Gastroesophageal sphincter (tissue), 4 donors: ENCODE data around the gene ADIRF. TPM values are rescaled to one million over a fixed set of nuclear protein-coding genes. Genes with fewer than 3 reads are reported as not detected.
A peak's percentile ranks its signal among the peaks of the same experiment; 100 is the strongest.
"Not testable (repeated sequence)": the region's sequence is repeated elsewhere in the genome, so short reads cannot be mapped to it uniquely, and the experiment has no call there.

Experiments
- ATAC-seq: fragments of 150-250 bp; one replicate; pipeline ENCODE4 v1.9.1; 2016; ENCODE audit warnings: mild to moderate bottlenecking, moderate library complexity
- H3K27ac ChIP-seq, 4 donors: fragments of 200-600 bp; sonication (generic) in 3 of 4; 1 replicate in 3 of 4; 2 replicates in 1 of 4; pipeline ENCODE4 v1.5.1; 2016 to 2019
- H3K27me3 ChIP-seq: fragments of 200-600 bp; sonication (generic); one replicate; pipeline ENCODE4 v1.5.1; 2019
- H3K36me3 ChIP-seq, 2 donors: fragments of 200-600 bp; sonication (generic); one replicate each; pipeline ENCODE4 v1.5.1; 2019; ENCODE audit warnings: control low read depth in 1 of 2
- H3K4me1 ChIP-seq, 3 donors: fragments of 200-600 bp; sonication (generic); 1 replicate in 2 of 3; 2 replicates in 1 of 3; pipeline ENCODE4 v1.5.1; 2016 to 2019; ENCODE audit warnings: control low read depth in 2 of 3
- H3K4me3 ChIP-seq, 2 donors: fragments of 200-600 bp; sonication (generic); one replicate each; pipeline ENCODE4 v1.5.1; 2019; ENCODE audit warnings: mild to moderate bottlenecking in 1 of 2, moderate library complexity in 1 of 2
- H3K9me3 ChIP-seq, 3 donors: fragments of 200-600 bp; sonication (generic); one replicate each; pipeline ENCODE4 v1.5.1; 2017 to 2019; ENCODE audit warnings: control low read depth in 2 of 3
- EP300 ChIP-seq: sonication (generic); formaldehyde crosslinking; IDR thresholded peaks from one replicate; pipeline ENCODE4 v1.6.1; 2017; ENCODE audit warnings: antibody characterized with exemption, mild to moderate bottlenecking
- POLR2A ChIP-seq, 2 donors: fragments of 450-650 bp; IDR thresholded peaks; one replicate each; pipeline ENCODE4 v1.6.1; 2017; ENCODE audit warnings: antibody characterized with exemption in 2 of 2, mild to moderate bottlenecking in 2 of 2, moderate library complexity in 1 of 2
- POLR2AphosphoS5 ChIP-seq: sonication (generic); formaldehyde crosslinking; IDR thresholded peaks from one replicate; pipeline ENCODE4 v1.6.1; 2017; ENCODE audit warnings: antibody characterized with exemption
- WGBS, 2 donors: methylation state at CpG; one replicate each; pipeline ENCODE4 v1.1.5; 2018; ENCODE audit warnings: low coverage in 1 of 2; 5-methylcytosine and 5-hydroxymethylcytosine counted together
- total RNA-seq, 4 donors: library from RNA; depleted of rRNA; stranded (reverse); fragments of >200 nt; gene quantifications; one replicate each; pipeline ENCODE4 v1.1.0, GENCODE V29; 2016
- TF ChIP-seq, protein P1 (sequence below), 4 experiments: fragments of 200-600 bp in 2 of 4; fragments of 450-650 bp in 2 of 4; sonication (generic) in 1 of 4; IDR thresholded peaks; one replicate each; pipeline ENCODE4 v1.5.1; 2017 to 2019; ENCODE audit warnings: antibody characterized with exemption in 4 of 4, mild to moderate bottlenecking in 2 of 4, moderate library complexity in 2 of 4

ADIRF gene
- total RNA-seq, 4 donors from 2014 or later, result 36.5 to 408 (median 149) TPM

- Histone ChIP-seq H3K36me3 (peaks cover 0 to 22% of the 10 kb centered on the region in 2 donors), H3K27ac (no peak overlapping the region), H3K4me1 (peaks cover 0 to 45% (median 4%) of the 10 kb centered on the region in 3 donors), H3K4me3 (no peak overlapping the region), H3K9me3 (no peaks in the 10 kb centered on the region), H3K27me3 (peaks cover 4% of the 10 kb centered on the region)
- ATAC-seq, result no peak
- WGBS, 2 donors, result 69 to 82% methylated on average over 2 to 5 of the region's 13 CpGs
- no peak for TF ChIP-seq POLR2AphosphoS5
- TF ChIP-seq EP300, result no peak
- TF ChIP-seq, protein P1, sequence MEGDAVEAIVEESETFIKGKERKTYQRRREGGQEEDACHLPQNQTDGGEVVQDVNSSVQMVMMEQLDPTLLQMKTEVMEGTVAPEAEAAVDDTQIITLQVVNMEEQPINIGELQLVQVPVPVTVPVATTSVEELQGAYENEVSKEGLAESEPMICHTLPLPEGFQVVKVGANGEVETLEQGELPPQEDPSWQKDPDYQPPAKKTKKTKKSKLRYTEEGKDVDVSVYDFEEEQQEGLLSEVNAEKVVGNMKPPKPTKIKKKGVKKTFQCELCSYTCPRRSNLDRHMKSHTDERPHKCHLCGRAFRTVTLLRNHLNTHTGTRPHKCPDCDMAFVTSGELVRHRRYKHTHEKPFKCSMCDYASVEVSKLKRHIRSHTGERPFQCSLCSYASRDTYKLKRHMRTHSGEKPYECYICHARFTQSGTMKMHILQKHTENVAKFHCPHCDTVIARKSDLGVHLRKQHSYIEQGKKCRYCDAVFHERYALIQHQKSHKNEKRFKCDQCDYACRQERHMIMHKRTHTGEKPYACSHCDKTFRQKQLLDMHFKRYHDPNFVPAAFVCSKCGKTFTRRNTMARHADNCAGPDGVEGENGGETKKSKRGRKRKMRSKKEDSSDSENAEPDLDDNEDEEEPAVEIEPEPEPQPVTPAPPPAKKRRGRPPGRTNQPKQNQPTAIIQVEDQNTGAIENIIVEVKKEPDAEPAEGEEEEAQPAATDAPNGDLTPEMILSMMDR (IDR thresholded peaks at IDR 0.05), result no peak
- no peak for TF ChIP-seq POLR2A (IDR thresholded peaks at IDR 0.05)
Observed at GRCh38 chr10:86946213-86947155, 21.8 kb upstream of the ADIRF start.

DNA sequence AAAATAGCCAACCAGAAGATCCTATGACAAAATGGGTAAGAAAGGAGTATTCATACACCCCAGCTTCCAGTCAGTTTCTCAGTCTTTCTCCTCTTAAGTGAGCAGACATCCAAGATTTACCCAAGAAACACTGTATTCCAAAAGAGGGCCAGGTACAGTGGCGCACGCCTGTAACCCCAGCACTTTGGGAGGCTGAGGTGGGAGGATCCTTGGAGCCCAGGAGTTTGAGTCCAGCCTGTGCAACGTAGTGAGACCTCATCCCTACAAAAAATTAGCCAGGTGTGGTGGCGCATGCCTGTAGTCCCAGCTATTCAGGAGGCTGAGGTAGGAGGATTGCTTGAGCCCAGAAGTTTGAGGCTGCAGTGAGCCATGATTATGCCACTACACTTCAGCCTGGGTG lies 20.5 kb upstream of the ADIRF start:
- WGBS, 2 donors, result 94% methylated on average over 3 of the region's 4 CpGs; no CpG with 5 or more reads in 1 of the 2 donors
- not testable (repeated sequence) for H3K9me3 ChIP-seq, ATAC-seq, H3K27ac ChIP-seq, H3K4me3 ChIP-seq, H3K27me3 ChIP-seq
- peaks cover 0 to 37% (median 4%) of the 10 kb centered on the region in 3 donors for H3K4me1 ChIP-seq
- H3K36me3 ChIP-seq, result peaks cover 0 to 18% of the 10 kb centered on the region in 2 donors

DNA sequence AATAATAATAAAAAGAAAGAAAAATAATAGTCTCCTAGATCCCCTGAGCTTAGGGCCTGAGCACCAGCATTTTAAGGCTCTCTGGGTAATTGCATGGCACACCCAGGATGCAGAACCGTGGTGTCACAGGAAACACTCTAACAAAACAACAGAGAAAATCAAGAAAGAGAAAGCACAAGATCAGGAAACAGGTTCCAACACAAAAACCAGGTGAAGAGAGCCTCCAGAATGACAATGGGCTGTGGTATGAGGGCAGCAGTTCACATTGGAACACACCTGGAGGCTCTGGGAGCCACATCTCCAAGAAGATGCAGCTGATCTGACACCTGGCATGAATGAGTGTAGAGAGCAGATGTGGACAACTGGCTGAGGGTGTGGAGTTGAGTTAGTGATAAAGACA lies 17.9 kb upstream of the ADIRF start:
- H3K27ac ChIP-seq, result no peak overlapping the region

DNA sequence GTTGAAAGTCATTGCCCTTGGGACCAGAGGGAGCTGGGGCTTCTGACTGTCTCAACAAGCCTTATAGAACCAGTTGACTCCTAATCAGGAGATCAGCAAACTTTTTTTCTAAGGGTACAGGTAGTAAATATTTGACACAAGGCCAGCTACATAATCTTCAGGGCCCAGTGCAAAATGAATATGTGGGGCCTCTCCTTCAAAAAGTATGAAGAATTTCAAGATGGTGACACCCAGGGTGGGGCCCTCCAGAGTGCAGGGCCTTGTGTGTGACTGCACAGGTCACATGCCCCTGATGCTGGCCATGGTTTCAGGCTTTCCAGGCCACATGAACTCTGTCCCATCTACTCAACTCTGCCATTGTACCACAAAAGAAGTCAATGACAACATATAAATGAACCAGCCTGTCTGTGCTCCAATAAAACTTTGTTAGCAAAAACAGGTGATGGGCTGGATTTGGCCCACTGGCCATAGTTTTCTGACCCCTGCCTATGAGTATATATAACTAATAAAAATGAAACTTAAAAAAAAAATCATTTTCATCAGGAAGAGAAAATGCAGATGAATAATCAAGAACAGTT lies 17.0 kb upstream of the ADIRF start:
- Histone ChIP-seq H3K27me3 (no peaks in the 10 kb centered on the region), H3K36me3 (no peaks in the 10 kb centered on the region), H3K4me1 (peaks cover 0 to 48% (median 18%) of the 10 kb centered on the region in 3 donors), H3K4me3 (no peak overlapping the region), H3K27ac (no peak overlapping the region), H3K9me3 (no peaks in the 10 kb centered on the region)
- TF ChIP-seq EP300, result no peak
- TF ChIP-seq POLR2AphosphoS5, result no peak
- no peak for TF ChIP-seq POLR2A (IDR thresholded peaks at IDR 0.05)
- TF ChIP-seq, protein P1 (IDR thresholded peaks at IDR 0.05), result no peak
- no peak for ATAC-seq

More for the DNA sequence above, 17.9 kb upstream of the ADIRF start:
- TF ChIP-seq, protein P1 (IDR thresholded peaks at IDR 0.05), result no peak
- TF ChIP-seq EP300 (no peak), POLR2AphosphoS5 (no peak), POLR2A (IDR thresholded peaks at IDR 0.05) (no peak)
- Histone ChIP-seq H3K36me3 (no peaks in the 10 kb centered on the region), H3K27me3 (no peaks in the 10 kb centered on the region), H3K4me3 (no peak overlapping the region), H3K9me3 (no peaks in the 10 kb centered on the region), H3K4me1 (peaks cover 0 to 48% (median 21%) of the 10 kb centered on the region in 3 donors)
- ATAC-seq, result no peak
- 64% methylated on average over 1 of the region's 1 CpG; no CpG with 5 or more reads in 1 of the 2 donors for WGBS, 2 donors

DNA sequence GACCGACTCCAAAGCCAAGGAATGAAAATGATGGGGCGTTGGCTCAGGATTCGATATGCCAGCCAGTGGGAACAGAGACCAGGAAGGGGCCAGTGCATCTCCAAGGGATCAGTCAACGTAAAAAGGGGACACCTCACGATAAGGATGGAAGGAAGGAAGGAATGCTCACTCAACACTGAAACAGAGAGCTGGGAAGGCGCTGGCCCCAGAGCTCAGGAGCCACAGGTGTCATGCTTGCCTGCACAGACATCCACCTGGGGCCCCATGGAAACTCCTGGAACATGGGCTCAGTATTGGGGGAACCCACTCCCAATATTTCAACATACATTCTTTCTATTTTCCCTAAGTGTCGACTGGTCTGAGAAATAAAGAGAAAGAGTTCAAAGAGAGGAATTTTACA lies 16.2 kb upstream of the ADIRF start:
- Histone ChIP-seq H3K27me3 (no peaks in the 10 kb centered on the region), H3K9me3 (no peaks in the 10 kb centered on the region), H3K27ac (no peak overlapping the region), H3K36me3 (no peaks in the 10 kb centered on the region), H3K4me3 (no peak overlapping the region), H3K4me1 (peaks cover 0 to 48% (median 16%) of the 10 kb centered on the region in 3 donors)
- WGBS, 2 donors, result 88 to 90% methylated on average over 5 to 7 of the region's 7 CpGs
- TF ChIP-seq, protein P1 (IDR thresholded peaks at IDR 0.05), result no peak
- TF ChIP-seq EP300 (no peak), POLR2AphosphoS5 (no peak), POLR2A (IDR thresholded peaks at IDR 0.05) (no peak)
- ATAC-seq, result no peak

DNA sequence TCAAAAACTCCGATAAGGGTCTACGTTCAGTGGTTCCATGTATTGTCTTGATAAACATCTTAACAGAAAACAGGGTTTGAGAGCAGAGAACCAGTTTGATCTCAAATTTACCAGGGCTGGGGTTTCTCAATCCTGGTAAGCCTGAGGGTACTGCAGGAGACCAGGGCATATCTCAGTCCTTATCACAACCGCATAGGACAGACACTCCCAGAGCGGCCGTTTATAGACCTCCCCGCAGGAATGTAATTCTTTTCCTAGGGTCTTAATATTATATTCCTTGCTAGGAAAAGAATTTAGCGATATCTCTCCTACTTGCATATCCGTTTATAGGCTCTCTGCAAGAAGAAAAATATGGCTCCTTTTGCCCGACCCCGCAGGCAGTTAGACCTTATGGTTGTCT lies 15.6 kb upstream of the ADIRF start:
- not testable (repeated sequence) for H3K4me3 ChIP-seq, H3K36me3 ChIP-seq, ATAC-seq, H3K9me3 ChIP-seq, H3K27me3 ChIP-seq
- peak overlapping the region in 1 of 4 donors; percentile 84 for H3K27ac ChIP-seq
- peaks cover 0 to 50% (median 16%) of the 10 kb centered on the region in 3 donors for H3K4me1 ChIP-seq
- WGBS, 2 donors, result 94 to 97% methylated on average over 6 to 10 of the region's 10 CpGs
